Left ventricle myocardium inferior (tissue), 1 donor: Measurements from ENCODE around the gene ARL2. TPM values are rescaled to one million over a fixed set of nuclear protein-coding genes. Genes with fewer than 3 reads are reported as not detected.

ENCODE experiments used
- DNase-seq: peaks from one replicate; pipeline ENCODE4 v3.0.0-alpha.2; 2020
- H3K27ac ChIP-seq: fragments of 200-600 bp; replicated peaks from 2 replicates; pipeline ENCODE4 v1.8.0; 2021
- H3K27me3 ChIP-seq: fragments of 200-600 bp; 2 replicates; pipeline ENCODE4 v1.8.0; 2021; ENCODE audit warnings: low read depth
- H3K36me3 ChIP-seq: fragments of 200-600 bp; 2 replicates; pipeline ENCODE4 v1.8.0; 2021
- H3K4me1 ChIP-seq: fragments of 200-600 bp; 2 replicates; pipeline ENCODE4 v1.8.0; 2021
- H3K4me3 ChIP-seq: fragments of 200-600 bp; 2 replicates; pipeline ENCODE4 v1.8.0; 2021; ENCODE audit warnings: mild to moderate bottlenecking, moderate library complexity
- H3K9me3 ChIP-seq: fragments of 200-600 bp; replicated peaks from 2 replicates; pipeline ENCODE4 v1.8.0; 2021
- intact Hi-C: fragments of 100-400 bp; cut with micrococcal nuclease; formaldehyde crosslinking; loops from one replicate; pipeline ENCODE4 v1.11.0; 2022
- total RNA-seq: library from RNA; stranded (reverse); fragmentation: NEBNext Ultra II Directional; extraction: Animal tissue kit (Norgen Biotek cat#: 25700); gene quantifications from one replicate; pipeline ENCODE4 v1.2.1, GENCODE V29; 2021
- TF ChIP-seq, protein P1 (sequence below): fragments of 200-600 bp; IDR thresholded peaks from 2 replicates; pipeline ENCODE4 v1.8.0; 2021; ENCODE audit warnings: antibody characterized with exemption, mild to moderate bottlenecking, borderline replicate concordance
- donor health status: DM: no; HTN: yes; CAD: no; lungs with severe emphysema.

Gene ARL2
- total RNA-seq, 1 donor from 2014 or later = 128 TPM

GRCh38 chr11:65051398-65051858 lies 37.5 kb downstream of the ARL2 start:
- TF ChIP-seq, protein P1, sequence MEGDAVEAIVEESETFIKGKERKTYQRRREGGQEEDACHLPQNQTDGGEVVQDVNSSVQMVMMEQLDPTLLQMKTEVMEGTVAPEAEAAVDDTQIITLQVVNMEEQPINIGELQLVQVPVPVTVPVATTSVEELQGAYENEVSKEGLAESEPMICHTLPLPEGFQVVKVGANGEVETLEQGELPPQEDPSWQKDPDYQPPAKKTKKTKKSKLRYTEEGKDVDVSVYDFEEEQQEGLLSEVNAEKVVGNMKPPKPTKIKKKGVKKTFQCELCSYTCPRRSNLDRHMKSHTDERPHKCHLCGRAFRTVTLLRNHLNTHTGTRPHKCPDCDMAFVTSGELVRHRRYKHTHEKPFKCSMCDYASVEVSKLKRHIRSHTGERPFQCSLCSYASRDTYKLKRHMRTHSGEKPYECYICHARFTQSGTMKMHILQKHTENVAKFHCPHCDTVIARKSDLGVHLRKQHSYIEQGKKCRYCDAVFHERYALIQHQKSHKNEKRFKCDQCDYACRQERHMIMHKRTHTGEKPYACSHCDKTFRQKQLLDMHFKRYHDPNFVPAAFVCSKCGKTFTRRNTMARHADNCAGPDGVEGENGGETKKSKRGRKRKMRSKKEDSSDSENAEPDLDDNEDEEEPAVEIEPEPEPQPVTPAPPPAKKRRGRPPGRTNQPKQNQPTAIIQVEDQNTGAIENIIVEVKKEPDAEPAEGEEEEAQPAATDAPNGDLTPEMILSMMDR = no peak
- H3K9me3 ChIP-seq = no peaks in the 10 kb centered on the region
- no peak overlapping the region for H3K27ac ChIP-seq
- intact Hi-C loops = no loop called here
- H3K4me1 ChIP-seq = peaks cover 18% of the 10 kb centered on the region
- H3K36me3 ChIP-seq = no peaks in the 10 kb centered on the region
- no peak for DNase-seq
- H3K27me3 ChIP-seq = peaks cover 24% of the 10 kb centered on the region
- no peak overlapping the region for H3K4me3 ChIP-seq

- Histone ChIP-seq H3K4me1 (no peaks in the 10 kb centered on the region), H3K27ac (no peak overlapping the region), H3K36me3 (no peaks in the 10 kb centered on the region), H3K9me3 (no peaks in the 10 kb centered on the region), H3K4me3 (no peak overlapping the region), H3K27me3 (peaks cover 16% of the 10 kb centered on the region)
- no peak for DNase-seq
- TF ChIP-seq, protein P1 = no peak
- intact Hi-C loops = no loop called here
Observed at GRCh38 chr11:65053827-65054508, 40.0 kb downstream of the ARL2 start.

DNA sequence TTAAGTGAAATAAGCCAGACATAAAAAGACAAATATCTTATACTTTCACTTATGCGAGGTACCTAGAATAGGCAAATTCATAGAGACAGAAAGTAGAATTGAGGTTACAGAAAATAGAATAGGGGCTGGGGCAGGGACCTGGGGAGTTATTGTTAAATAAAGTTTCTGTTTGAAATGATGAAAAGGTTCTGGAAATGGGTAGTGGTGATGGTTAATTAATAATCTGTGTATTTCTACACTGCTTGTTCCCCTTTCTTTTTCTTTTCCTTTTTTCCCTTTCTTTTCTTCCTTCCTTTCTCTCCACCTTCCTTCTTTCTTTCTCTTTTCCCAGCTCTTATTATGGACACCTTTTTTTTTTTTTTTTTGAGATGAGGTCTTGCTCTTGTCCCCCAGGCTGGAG lies 41.6 kb downstream of the ARL2 start:
- intact Hi-C loops = no loop called here
- Histone ChIP-seq H3K27me3 (peaks cover 16% of the 10 kb centered on the region), H3K4me1 (no peaks in the 10 kb centered on the region), H3K9me3 (no peaks in the 10 kb centered on the region), H3K4me3 (no peak overlapping the region), H3K27ac (no peak overlapping the region), H3K36me3 (no peaks in the 10 kb centered on the region)
- TF ChIP-seq, protein P1 = no peak
- no peak for DNase-seq

GRCh38 chr11:65056999-65057398 lies 43.0 kb downstream of the ARL2 start:
- H3K4me1 ChIP-seq = no peaks in the 10 kb centered on the region
- TF ChIP-seq, protein P1 = no peak
- H3K36me3 ChIP-seq = no peaks in the 10 kb centered on the region
- H3K27ac ChIP-seq = no peak overlapping the region
- intact Hi-C loops = no loop called here
- no peak for DNase-seq
- no peaks in the 10 kb centered on the region for H3K9me3 ChIP-seq
- H3K27me3 ChIP-seq = peaks cover 16% of the 10 kb centered on the region
- no peak overlapping the region for H3K4me3 ChIP-seq

- no peaks in the 10 kb centered on the region for H3K4me1 ChIP-seq
- H3K27ac ChIP-seq = no peak overlapping the region
- TF ChIP-seq, protein P1 = no peak
- DNase-seq = no peak
- H3K9me3 ChIP-seq = no peaks in the 10 kb centered on the region
- H3K4me3 ChIP-seq = no peak overlapping the region
- no peaks in the 10 kb centered on the region for H3K36me3 ChIP-seq
- intact Hi-C loops = no loop called here
- H3K27me3 ChIP-seq = peaks cover 11% of the 10 kb centered on the region
Observed at GRCh38 chr11:65057526-65057925, 43.6 kb downstream of the ARL2 start.
